ENCODE measurements around the gene IRF9.

Gene IRF9

GRCh38 chr14:24189460-24189859, 28.4 kb downstream of the IRF9 start:
- ChIA-PET CTCF (interaction anchor here (0.8 to 1.2 kb wide), 2 partner anchors 23 to 119 kb away, joined by 3 to 5 read pairs; partner anchors contain the start of gene CIDEB), POLR2A (interaction anchor here (1.0 to 3.2 kb wide), 11 partner anchors 9 to 868 kb away, joined by 3 to 20 read pairs (median 5); partner anchors contain the start of genes CHMP4A, DCAF11, MDP1 and NRL)
- TF ChIP-seq TARDBP (IDR thresholded peaks at IDR 0.05): no peak
- TF ChIP-seq FOXK2 (IDR thresholded peaks at IDR 0.05): no peak
- DNase-seq (ENCODE audit: extremely low spot score): no peak

DNA sequence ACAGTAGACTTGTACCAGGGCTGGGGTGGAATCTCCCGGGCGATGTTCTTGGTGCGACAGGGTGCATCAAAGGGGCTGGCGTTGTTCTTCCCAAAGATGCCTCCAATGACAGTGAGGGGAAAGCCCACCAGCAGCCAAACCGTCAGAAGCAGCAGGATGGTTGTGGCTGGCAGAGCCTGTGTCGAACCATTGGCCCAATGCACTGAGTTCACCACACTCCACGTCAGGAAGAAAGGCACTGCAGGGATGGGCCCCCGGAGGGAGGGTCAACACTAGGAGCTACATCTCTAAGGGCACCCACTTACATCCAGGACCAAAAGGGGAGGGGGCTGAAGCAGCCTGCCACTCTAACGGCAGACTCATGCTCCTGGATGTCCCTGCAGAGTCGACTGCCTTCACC, 29.4 kb downstream of the IRF9 start:
- TF ChIP-seq SUZ12 (IDR thresholded peaks at IDR 0.05): no peak
- TF ChIP-seq TARDBP (IDR thresholded peaks at IDR 0.05): no peak
- TF ChIP-seq PKNOX1 (IDR thresholded peaks at IDR 0.05): no peak
- no peak for TF ChIP-seq ZNF384 (IDR thresholded peaks at IDR 0.05)
- ChIA-PET POLR2A (interaction anchor here (1.0 to 3.2 kb wide), 4 partner anchors 10 to 76 kb away, joined by 4 to 15 read pairs (median 6); partner anchors contain the start of genes PSME1, PSME2 and RNF31), CTCF (no interaction called here)

DNA sequence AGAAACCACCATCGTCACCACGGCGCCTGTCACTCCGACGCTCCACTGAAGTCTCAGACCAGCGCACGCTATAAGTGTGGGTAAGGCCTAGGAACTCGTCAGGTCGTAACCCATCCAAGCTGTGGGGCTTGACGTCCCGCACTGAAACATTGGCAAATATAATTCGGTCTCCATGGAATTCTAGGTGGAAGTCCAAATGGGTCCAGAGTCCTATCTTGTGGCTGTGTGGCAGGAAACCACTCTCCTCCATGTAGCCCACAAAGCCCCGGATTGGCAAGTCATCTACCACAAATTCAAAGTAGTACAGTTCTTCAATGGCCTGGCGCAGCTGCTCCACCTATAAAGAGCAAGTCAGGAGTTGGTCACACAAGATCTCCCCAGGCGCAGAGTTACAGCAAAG, 31.9 kb downstream of the IRF9 start:
- no peak for TF ChIP-seq CTBP1 (IDR thresholded peaks at IDR 0.05; ENCODE audit: borderline replicate concordance)
- TF ChIP-seq PKNOX1 (IDR thresholded peaks at IDR 0.05): no peak
- no peak for TF ChIP-seq BHLHE40 (IDR thresholded peaks at IDR 0.05; ENCODE audit: borderline replicate concordance)
- TF ChIP-seq SP1 (IDR thresholded peaks at IDR 0.05): no peak
- TF ChIP-seq SUZ12 (IDR thresholded peaks at IDR 0.05): no peak
- TF ChIP-seq LEF1 (IDR thresholded peaks at IDR 0.05; ENCODE audit: borderline replicate concordance): no peak
- TF ChIP-seq TARDBP (IDR thresholded peaks at IDR 0.05): no peak
- TF ChIP-seq HDGF (IDR thresholded peaks at IDR 0.05; ENCODE audit: borderline replicate concordance): no peak
- TF ChIP-seq ARNT (IDR thresholded peaks at IDR 0.05): no peak
- no peak for TF ChIP-seq L3MBTL2 (conservative IDR thresholded peaks at IDR 0.05)
- no peak for TF ChIP-seq FOXK2 (IDR thresholded peaks at IDR 0.05)
- TF ChIP-seq ZNF384 (IDR thresholded peaks at IDR 0.05): no peak
- no peak for TF ChIP-seq NFRKB (IDR thresholded peaks at IDR 0.05)
- TF ChIP-seq ELF4 (IDR thresholded peaks at IDR 0.05): no peak
- no peak for TF ChIP-seq FOXA1 (IDR thresholded peaks at IDR 0.05)
- DNase-seq (ENCODE audit: extremely low spot score): no peak
- ChIA-PET POLR2A (no interaction called here), CTCF (no interaction called here)

More for the DNA sequence above, 29.4 kb downstream of the IRF9 start:
- DNase-seq (ENCODE audit: extremely low spot score): no peak

GRCh38 chr14:24194186-24194872, 33.3 kb downstream of the IRF9 start:
- POLR2A ChIA-PET: interaction anchor here (0.7 to 2.6 kb wide), 7 partner anchors 9 to 80 kb away, joined by 3 to 16 read pairs (median 14); partner anchors contain the start of genes CHMP4A, DCAF11, EMC9 and NRL
- no peak for TF ChIP-seq FOXM1 (IDR thresholded peaks at IDR 0.05; ENCODE audit: borderline replicate concordance)
- no peak for TF ChIP-seq ZNF384 (IDR thresholded peaks at IDR 0.05)
- no peak for TF ChIP-seq FOXA1 (IDR thresholded peaks at IDR 0.05)
- no peak for TF ChIP-seq L3MBTL2 (conservative IDR thresholded peaks at IDR 0.05)
- TF ChIP-seq ELF4 (IDR thresholded peaks at IDR 0.05): no peak
- no peak for TF ChIP-seq SP1 (IDR thresholded peaks at IDR 0.05)
- TF ChIP-seq BHLHE40 (IDR thresholded peaks at IDR 0.05; ENCODE audit: borderline replicate concordance): no peak
- no peak for TF ChIP-seq LEF1 (IDR thresholded peaks at IDR 0.05; ENCODE audit: borderline replicate concordance)
- TF ChIP-seq SUZ12 (IDR thresholded peaks at IDR 0.05): no peak
- TF ChIP-seq CTBP1 (IDR thresholded peaks at IDR 0.05; ENCODE audit: borderline replicate concordance): no peak
- no peak for TF ChIP-seq FOXK2 (IDR thresholded peaks at IDR 0.05)
- DNase-seq (ENCODE audit: extremely low spot score): no peak
- CTCF ChIA-PET: interaction anchor here (1.6 kb wide), 1 partner anchor 237 kb away, joined by 3 read pairs; no protein-coding TSS in a partner anchor

GRCh38 chr14:24194873-24195185, 33.8 kb downstream of the IRF9 start:
- CTCF ChIA-PET: interaction anchor here (1.6 kb wide), 1 partner anchor 237 kb away, joined by 3 read pairs; no protein-coding TSS in a partner anchor

More at GRCh38 chr14:24194873-24195185, 33.8 kb downstream of the IRF9 start:
- no peak for DNase-seq (ENCODE audit: extremely low spot score)
- POLR2A ChIA-PET: interaction anchor here (0.9 to 2.6 kb wide), 10 partner anchors 7 to 101 kb away, joined by 3 to 33 read pairs (median 10); partner anchors contain the start of genes CHMP4A, DCAF11, EMC9 and NRL
- TF ChIP-seq BHLHE40 (IDR thresholded peaks at IDR 0.05; ENCODE audit: borderline replicate concordance) (no peak), FOXM1 (IDR thresholded peaks at IDR 0.05; ENCODE audit: borderline replicate concordance) (no peak), LEF1 (IDR thresholded peaks at IDR 0.05; ENCODE audit: borderline replicate concordance) (no peak), PKNOX1 (IDR thresholded peaks at IDR 0.05) (no peak), ARNT (IDR thresholded peaks at IDR 0.05) (no peak), SUZ12 (IDR thresholded peaks at IDR 0.05) (no peak), HDGF (IDR thresholded peaks at IDR 0.05; ENCODE audit: borderline replicate concordance) (no peak), TARDBP (IDR thresholded peaks at IDR 0.05) (no peak), ZNF384 (IDR thresholded peaks at IDR 0.05) (no peak), NFRKB (IDR thresholded peaks at IDR 0.05) (no peak), SP1 (IDR thresholded peaks at IDR 0.05) (no peak), FOXA1 (IDR thresholded peaks at IDR 0.05) (no peak), ELF4 (IDR thresholded peaks at IDR 0.05) (no peak), L3MBTL2 (conservative IDR thresholded peaks at IDR 0.05) (no peak), FOXK2 (IDR thresholded peaks at IDR 0.05) (no peak), CTBP1 (IDR thresholded peaks at IDR 0.05; ENCODE audit: borderline replicate concordance) (no peak)
